GM12878 (cell line): ENCODE results near the gene CCDC71. TPM values are rescaled to one million over a fixed set of nuclear protein-coding genes. Genes with fewer than 3 reads are reported as not detected.

Experiments
- ATAC-seq: fragments of 200-7000 bp; cut with Tn5 transposase; 3 replicates; pipeline ENCODE4 v1.9.1; 2020; ENCODE audit warnings: mild to moderate bottlenecking, moderate library complexity
- BruUV-seq: library from RNA; stranded (reverse); fragments of 400-500 nt; replicated peaks from 2 replicates; lab custom pipeline; 2021; lab: Mats Ljungman, UMichigan
- CTCF ChIA-PET: fragments of 300-600 bp; sonication (Branson Sonifier 250); formaldehyde crosslinking; extraction: SDS; loops from one replicate; lab custom pipeline; 2021; ENCODE audit warnings: inconsistent platforms; lab: Yijun Ruan, JAX
- POLR2A ChIA-PET: fragments of 350-600 bp; formaldehyde crosslinking; extraction: SDS; loops from one replicate; lab custom pipeline; 2021; ENCODE audit warnings: inconsistent platforms; lab: Charles Lee
- RAD21 ChIA-PET: fragments of 300-600 bp; sonication (Branson Sonifier 250); formaldehyde crosslinking; loops from one replicate; lab custom pipeline; 2023; ENCODE audit warnings: antibody characterized with exemption; ENCODE audit not compliant: unreplicated experiment; lab: Charles Lee
- SMC1A ChIA-PET: fragments of 300-600 bp; sonication (Branson Sonifier 250); formaldehyde crosslinking; loops from one replicate; lab custom pipeline; 2023; ENCODE audit not compliant: unreplicated experiment, uncharacterized antibody; lab: Charles Lee
- DNase-seq: peaks from one replicate; pipeline ENCODE4 v3.0.0-alpha.2; 2011; ENCODE audit warnings: low read depth, low spot score
- FAIRE-seq: peaks from 3 replicates; lab custom pipeline; 2011; peaks lifted over from hg19 to GRCh38; lab: Jason Lieb, UNC
- H2AFZ ChIP-seq: 2 replicates; pipeline ENCODE4 v1.6.0; 2011; ENCODE audit warnings: low read depth, low read length, control low read depth; ENCODE audit not compliant: control insufficient read depth
- H3K27ac ChIP-seq: 2 replicates; pipeline ENCODE4 v1.5.1; 2011; ENCODE audit warnings: control low read depth; ENCODE audit not compliant: control insufficient read depth, insufficient read depth
- H3K27me3 ChIP-seq, 2 experiments: replicated peaks in 1 of 2; 2 replicates each; pipeline versions ENCODE4 v1.6.0 to v1.6.1; 2011; ENCODE audit warnings: low read length in 1 of 2; ENCODE audit not compliant: control insufficient read depth in 2 of 2, insufficient read depth in 2 of 2
- H3K36me3 ChIP-seq, 2 experiments: 2 replicates each; pipeline ENCODE4 v1.5.1; 2011; ENCODE audit warnings: low read length in 1 of 2; ENCODE audit not compliant: control insufficient read depth in 2 of 2, insufficient read depth in 2 of 2
- H3K4me1 ChIP-seq: 2 replicates; pipeline ENCODE4 v1.6.1; 2011; ENCODE audit warnings: mild to moderate bottlenecking, low read length, moderate library complexity, mixed read lengths; ENCODE audit not compliant: control insufficient read depth, insufficient read depth
- H3K4me2 ChIP-seq: 2 replicates; pipeline ENCODE4 v1.6.0; 2011; ENCODE audit warnings: control low read depth; ENCODE audit not compliant: control insufficient read depth, insufficient read depth
- H3K4me3 ChIP-seq: fragments of 200-600 bp; sonication (generic); 2 replicates; pipeline ENCODE4 v1.5.1; 2016
- H3K79me2 ChIP-seq: 2 replicates; pipeline ENCODE4 v1.6.0; 2011; ENCODE audit warnings: low read length; ENCODE audit not compliant: control insufficient read depth, insufficient read depth
- H3K9ac ChIP-seq: 2 replicates; pipeline ENCODE4 v1.8.0; 2011; ENCODE audit warnings: low read length, control low read depth, mixed read lengths; ENCODE audit not compliant: control insufficient read depth, insufficient read depth
- H3K9me3 ChIP-seq: replicated peaks from 3 replicates; pipeline ENCODE4 v1.5.1; 2011; ENCODE audit warnings: mild to moderate bottlenecking, low read length; ENCODE audit not compliant: control insufficient read depth, insufficient read depth
- H4K20me1 ChIP-seq: 2 replicates; pipeline ENCODE4 v1.6.0; 2011; ENCODE audit not compliant: control insufficient read depth, insufficient read depth
- E4F1 ChIP-seq: fragments of 450-650 bp; IDR thresholded peaks from 2 replicates; pipeline ENCODE4 v1.6.1; 2018; ENCODE audit warnings: borderline replicate concordance, mild to moderate bottlenecking; ENCODE audit not compliant: partially characterized antibody
- NFIC ChIP-seq: IDR thresholded peaks from 2 replicates; pipeline ENCODE4 v1.6.1; 2012; ENCODE audit warnings: low read depth, mild to moderate bottlenecking, inconsistent platforms, low read length, moderate library complexity
- POLR2A ChIP-seq: IDR thresholded peaks from 2 replicates; pipeline ENCODE4 v1.6.1; 2011; ENCODE audit warnings: low read depth, mild to moderate bottlenecking, low read length
- RAD51 ChIP-seq: fragments of 450-650 bp; IDR thresholded peaks from 2 replicates; pipeline ENCODE4 v1.6.1; 2016; ENCODE audit warnings: moderate library complexity, mild to moderate bottlenecking, inconsistent platforms
- SIX5 ChIP-seq: IDR thresholded peaks from 2 replicates; pipeline ENCODE4 v1.6.1; 2011; ENCODE audit warnings: mild to moderate bottlenecking, low read depth, low read length, moderate library complexity; ENCODE audit not compliant: severe bottlenecking
- SMARCA5 ChIP-seq: fragments of 450-650 bp; IDR thresholded peaks from 2 replicates; pipeline ENCODE4 v1.6.1; 2017; ENCODE audit warnings: mild to moderate bottlenecking
- SP1 ChIP-seq: IDR thresholded peaks from one replicate; pipeline ENCODE4 v1.6.1; 2011; ENCODE audit warnings: low read depth, low read length
- WGBS: methylation state at CpG from one replicate; pipeline ENCODE4 v1.1.6; 2016; ENCODE audit warnings: low lambda C conversion rate; ENCODE audit not compliant: insufficient replicate concordance, insufficient coverage; ENCODE audit errors: missing lambda C conversion rate; 5-methylcytosine and 5-hydroxymethylcytosine counted together
- in situ Hi-C: fragments of 300-500 bp; cut with MboI; formaldehyde crosslinking; loops from 9 replicates; pipeline ENCODE4 v1.14.3; 2018; ENCODE audit warnings: mixed read lengths
- intact Hi-C: fragments of 100-400 bp; cut with micrococcal nuclease; formaldehyde crosslinking; loops from one replicate; pipeline ENCODE4 v1.14.2; 2022; ENCODE audit not compliant: unreplicated experiment
- polyA plus RNA-seq, 11 experiments: library from polyadenylated mRNA; depleted of rRNA in 4 of 11; unstranded in 6 of 11; stranded (reverse) in 5 of 11; fragments of >200 nt; fragmentation: Nextera tagmentation in 4 of 11; fragmentation: Illumina TruSeq in 1 of 11; extraction: Ambion mirVana in 4 of 11; extraction: Trizol in 1 of 11; gene quantifications; 1 replicate in 1 of 11; 2 replicates in 10 of 11; pipeline versions ENCODE4 v1.2.1 to v1.2.3, GENCODE V29; 2011 to 2016; ENCODE audit warnings: inconsistent platforms in 2 of 11, missing spikeins in 2 of 11, low read depth in 1 of 11
- total RNA-seq, 4 experiments: library from RNA; depleted of rRNA in 3 of 4; stranded (reverse); fragments of >200 nt in 3 of 4; fragmentation: Illumina TruSeq in 1 of 4; extraction: Trizol in 1 of 4; gene quantifications; 2 replicates each; pipeline versions ENCODE4 v1.2.1 to v1.2.3, GENCODE V29; 2013 to 2021

The CCDC71 gene
- total and polyA plus RNA-seq, 10 of the 15 experiments (the other 5 are each of a cell fraction or from before 2014, with no cell fraction given) = 0.20 to 38.0 (median 16.1) TPM

- TF ChIP-seq SIX5 = no peak
- no peak for TF ChIP-seq POLR2A
- no peak for TF ChIP-seq RAD51
- TF ChIP-seq SMARCA5 = no peak
Measured at GRCh38 chr3:49170744-49171118, 4.6 kb upstream of the CCDC71 start (continued).

DNA sequence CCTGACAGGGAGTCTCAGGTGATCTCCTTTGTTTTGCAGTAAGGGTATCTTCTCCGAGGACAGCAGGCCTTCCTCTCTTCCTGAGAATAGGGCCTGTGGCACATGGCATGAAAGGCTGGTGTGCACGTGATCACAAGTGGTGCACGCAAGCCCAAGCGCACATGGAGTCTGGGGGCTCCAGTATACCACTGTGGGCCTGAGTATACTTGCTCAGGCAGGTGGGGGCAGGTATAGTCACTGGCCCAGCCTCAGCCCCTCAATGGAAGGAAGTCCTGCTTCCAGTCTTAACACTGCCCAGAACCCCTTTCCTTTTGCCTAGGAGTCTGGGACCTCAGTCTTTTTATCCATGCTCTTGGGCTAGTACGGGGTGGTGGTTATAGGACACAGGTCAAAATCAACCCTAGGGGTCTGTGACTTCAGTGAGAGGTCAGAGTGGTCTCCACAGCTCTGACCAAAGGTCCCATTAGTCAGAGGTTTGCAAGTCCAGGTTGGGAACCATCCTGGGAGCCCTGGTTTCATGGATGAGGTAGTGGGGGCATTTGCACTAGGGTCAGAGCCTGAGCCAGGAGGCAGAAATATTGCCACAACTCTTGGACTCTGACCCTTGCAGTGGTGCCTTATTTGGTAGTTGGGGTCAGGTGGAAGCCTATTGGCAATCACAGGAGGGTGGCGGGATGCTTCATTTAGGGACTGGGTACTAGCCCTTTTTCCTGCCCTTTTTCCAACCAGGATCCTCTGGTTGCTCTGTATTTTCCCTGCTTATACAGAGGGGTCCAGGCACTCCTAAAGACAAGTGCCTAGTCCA lies 823 bp upstream of the CCDC71 start:
- CTCF ChIA-PET = interaction anchor here (0.7 to 1.3 kb wide), 3 partner anchors 173 to 282 kb away, joined by 3 to 4 read pairs (median 4); no protein-coding TSS in a partner anchor
- no peak for DNase-seq
- SMC1A ChIA-PET = no interaction called here
- Histone ChIP-seq H2AFZ (peak overlapping the region; percentile 93), H3K4me1 (peaks cover 10% of the 10 kb centered on the region), H3K36me3 (peaks cover 6 to 9% of the 10 kb centered on the region in 2 experiments; a peak in 3 of 4 replicates), H3K4me3 (peak overlapping the region; percentile 84), H3K79me2 (peaks cover 24% of the 10 kb centered on the region), H3K27ac (peak overlapping the region; percentile 65), H3K9me3 (peaks cover 2% of the 10 kb centered on the region; the same call in 2 of the 3 replicates), H3K9ac (no peak overlapping the region; the same call in 1 of the 2 replicates), H3K4me2 (peak overlapping the region; percentile 88), H4K20me1 (no peaks in the 10 kb centered on the region; the same call in 1 of the 2 replicates), H3K27me3 (no peaks in the 10 kb centered on the region)
- RAD21 ChIA-PET = no interaction called here
- in situ Hi-C loops = loop anchor here (5.0 kb wide), 1 partner anchor 280 kb away; no protein-coding TSS in a partner anchor
- FAIRE-seq = peak; percentile 57
- WGBS = 76% methylated on average over 6 of the region's 6 CpGs
- POLR2A ChIA-PET = no interaction called here
- BruUV-seq = no TSS peak
- no peak for ATAC-seq
- TF ChIP-seq E4F1 (no peak), SP1 (no peak), NFIC (no peak)
- intact Hi-C loops = no loop called here
